HepG2 (cell line): Measurements from ENCODE around the gene CEP250. TPM values are rescaled to one million over a fixed set of nuclear protein-coding genes. Genes with fewer than 3 reads are reported as not detected.

ENCODE experiments used
- ATAC-seq: fragments of 200-7000 bp; cut with Tn5 transposase; 3 replicates; pipeline ENCODE4 v1.9.1; 2020; ENCODE audit warnings: mild to moderate bottlenecking, moderate library complexity
- BruUV-seq: library from RNA; stranded (reverse); fragments of 400-500 nt; replicated peaks from 2 replicates; lab custom pipeline; 2021; lab: Mats Ljungman, UMichigan
- CTCF ChIA-PET: fragments of 300-600 bp; formaldehyde crosslinking; extraction: SDS; loops from one replicate; lab custom pipeline; 2021; ENCODE audit warnings: low total read pairs, inconsistent platforms, low intra/inter-chr PET ratio; lab: Yijun Ruan, JAX
- POLR2A ChIA-PET: fragments of 350-600 bp; sonication (Branson Sonifier 250); formaldehyde crosslinking; loops from one replicate; lab custom pipeline; 2020; ENCODE audit warnings: antibody characterized with exemption, inconsistent platforms; lab: Yijun Ruan, JAX
- DNase-seq: peaks from one replicate; pipeline ENCODE4 v3.0.0-alpha.2; 2015; ENCODE audit warnings: low spot score
- FAIRE-seq: peaks from 3 replicates; lab custom pipeline; 2011; peaks lifted over from hg19 to GRCh38; lab: Jason Lieb, UNC
- H2AFZ ChIP-seq: one replicate; pipeline ENCODE4 v1.6.1; 2011; ENCODE audit warnings: low read length, inconsistent platforms
- H3K27ac ChIP-seq: fragments of 300-600 bp; 3 replicates; pipeline ENCODE4 v1.8.0; 2011; ENCODE audit warnings: mixed run types, mild to moderate bottlenecking, mixed read lengths, low read length, inconsistent platforms; ENCODE audit not compliant: insufficient read depth; ENCODE audit errors: extremely low read length
- H3K27me3 ChIP-seq, 2 experiments: fragments of 200-600 bp in 1 of 2; 2 replicates in 1 of 2; 3 replicates in 1 of 2; pipeline versions ENCODE4 v1.6.0 to v1.8.0; 2011; ENCODE audit warnings: low read length in 2 of 2, mild to moderate bottlenecking in 2 of 2, moderate library complexity in 2 of 2, inconsistent platforms in 1 of 2; ENCODE audit not compliant: insufficient read depth in 2 of 2, control insufficient read depth in 1 of 2
- H3K36me3 ChIP-seq, 2 experiments: fragments of 200-600 bp in 1 of 2; replicated peaks in 1 of 2; 2 replicates in 1 of 2; 3 replicates in 1 of 2; pipeline versions ENCODE4 v1.5.1 to v1.8.0; 2011; ENCODE audit warnings: low read length in 2 of 2, inconsistent platforms in 1 of 2; ENCODE audit not compliant: insufficient read depth in 2 of 2, control insufficient read depth in 1 of 2
- H3K4me1 ChIP-seq: 2 replicates; pipeline ENCODE4 v1.5.1; 2012; ENCODE audit warnings: low read length, inconsistent platforms; ENCODE audit not compliant: insufficient read depth
- H3K4me2 ChIP-seq: 2 replicates; pipeline ENCODE4 v1.6.0; 2011; ENCODE audit warnings: low read depth, low read length, inconsistent platforms
- H3K4me3 ChIP-seq, 3 experiments: fragments of 200-600 bp in 1 of 3; sonication (generic), shearing (Covaris generic) in 1 of 3; replicated peaks in 1 of 3; 2 replicates each; pipeline ENCODE4 v1.5.1; 2011 to 2016; ENCODE audit warnings: low read length in 3 of 3, inconsistent platforms in 2 of 3, low read depth in 2 of 3, mild to moderate bottlenecking in 2 of 3, control low read depth in 1 of 3, mixed read lengths in 1 of 3; ENCODE audit not compliant: insufficient read depth in 1 of 3
- H3K79me2 ChIP-seq: one replicate; pipeline ENCODE4 v1.6.1; 2011; ENCODE audit warnings: low read length, inconsistent platforms; ENCODE audit not compliant: insufficient read depth
- H3K9ac ChIP-seq: 2 replicates; pipeline ENCODE4 v1.6.0; 2011; ENCODE audit warnings: mild to moderate bottlenecking, low read depth, low read length, inconsistent platforms; ENCODE audit not compliant: insufficient read depth
- H3K9me3 ChIP-seq: 2 replicates; pipeline ENCODE4 v1.5.1; 2012; ENCODE audit warnings: mild to moderate bottlenecking, low read length
- H4K20me1 ChIP-seq: 2 replicates; pipeline ENCODE4 v1.6.0; 2011; ENCODE audit warnings: inconsistent platforms, mild to moderate bottlenecking, low read length, moderate library complexity; ENCODE audit not compliant: insufficient read depth
- FOXA1 ChIP-seq, 2 experiments: fragments of 450-650 bp in 1 of 2; sonication (generic) in 1 of 2; formaldehyde crosslinking in 1 of 2; IDR thresholded peaks; 2 replicates each; pipeline versions ENCODE4 v1.4.0 to v1.6.1; 2016 to 2020; ENCODE audit warnings: missing genetic modification reagents in 1 of 2
- GABPA ChIP-seq, 2 experiments: IDR thresholded peaks; 2 replicates each; pipeline ENCODE4 v1.6.1; 2011 to 2016; ENCODE audit warnings: low read depth in 2 of 2, low read length in 1 of 2, missing biosample characterization in 1 of 2, missing genetic modification characterization in 1 of 2
- GLMP ChIP-seq: sonication (generic); formaldehyde crosslinking; IDR thresholded peaks from 2 replicates; pipeline ENCODE4 v1.9.0; 2021; ENCODE audit warnings: missing genetic modification reagents, mild to moderate bottlenecking, borderline replicate concordance
- LCORL ChIP-seq, 2 experiments: fragments of 450-650 bp in 1 of 2; sonication (generic) in 1 of 2; formaldehyde crosslinking in 1 of 2; IDR thresholded peaks; 2 replicates each; pipeline versions ENCODE4 v1.5.0 to v1.6.1; 2017 to 2020; ENCODE audit warnings: antibody characterized with exemption in 1 of 2, missing genetic modification reagents in 1 of 2
- NR2F1 ChIP-seq, 2 experiments: fragments of 450-650 bp in 1 of 2; formaldehyde crosslinking in 1 of 2; IDR thresholded peaks; 2 replicates each; pipeline versions ENCODE4 v1.5.0 to v1.6.1; 2016 to 2020; ENCODE audit warnings: mild to moderate bottlenecking in 1 of 2, missing compliant biosample characterization in 1 of 2, missing genetic modification reagents in 1 of 2, moderate library complexity in 1 of 2
- SCMH1 ChIP-seq: sonication (generic); formaldehyde crosslinking; IDR thresholded peaks from 2 replicates; pipeline ENCODE4 v1.9.0; 2021; ENCODE audit warnings: missing genetic modification reagents, mild to moderate bottlenecking, borderline replicate concordance
- TRIM24 ChIP-seq: sonication (generic); formaldehyde crosslinking; IDR thresholded peaks from 2 replicates; pipeline ENCODE4 v1.8.0; 2022; ENCODE audit warnings: mild to moderate bottlenecking, missing genetic modification reagents
- XRCC5 ChIP-seq: fragments of 200-400 bp; formaldehyde crosslinking; optimal IDR thresholded peaks from 2 replicates; pipeline ENCODE3; 2017; ENCODE audit warnings: mild to moderate bottlenecking, low read length
- ZC3H4 ChIP-seq: sonication (generic); formaldehyde crosslinking; IDR thresholded peaks from 2 replicates; pipeline ENCODE4 v1.4.0; 2020; ENCODE audit warnings: missing genetic modification reagents, borderline replicate concordance
- ZFAT ChIP-seq: sonication (generic); formaldehyde crosslinking; conservative IDR thresholded peaks from 2 replicates; pipeline ENCODE4 v1.8.1; 2023; ENCODE audit warnings: missing genetic modification reagents, inconsistent platforms
- ZMYM4 ChIP-seq: sonication (generic); formaldehyde crosslinking; IDR thresholded peaks from 2 replicates; pipeline ENCODE4 v1.8.1; 2023; ENCODE audit warnings: mild to moderate bottlenecking, missing genetic modification reagents
- ZNF292 ChIP-seq: sonication (generic); formaldehyde crosslinking; IDR thresholded peaks from 2 replicates; pipeline ENCODE4 v1.8.1; 2022; ENCODE audit warnings: mild to moderate bottlenecking, low read depth, missing genetic modification reagents, borderline replicate concordance
- ZSCAN31 ChIP-seq: sonication (generic); formaldehyde crosslinking; IDR thresholded peaks from 2 replicates; pipeline ENCODE4 v1.5.0; 2020; ENCODE audit warnings: low read depth, mild to moderate bottlenecking, missing genetic modification reagents
- WGBS: methylation state at CpG from one replicate; pipeline ENCODE4 v1.1.6; 2017; ENCODE audit warnings: low lambda C conversion rate; 5-methylcytosine and 5-hydroxymethylcytosine counted together
- in situ Hi-C: cut with HindIII; loops from 2 replicates; pipeline ENCODE4 v1.10.0; 2017; ENCODE audit warnings: low pct_unique_long_range_greater_than_20kb; ENCODE audit not compliant: extremely low pct_ligation_motif_present
- intact Hi-C: fragments of 100-400 bp; cut with micrococcal nuclease; formaldehyde crosslinking; loops from one replicate; pipeline ENCODE4 v1.10.0; 2022; ENCODE audit not compliant: unreplicated experiment
- polyA plus RNA-seq, 8 experiments: library from polyadenylated mRNA; depleted of rRNA in 3 of 8; stranded (reverse) in 7 of 8; unstranded in 1 of 8; fragments of >200 nt; fragmentation: Illumina TruSeq in 4 of 8; extraction: Trizol in 4 of 8; gene quantifications; 2 replicates each; pipeline versions ENCODE4 v1.2.1 to v1.2.3, GENCODE V29; 2011 to 2016; ENCODE audit warnings: low read depth in 4 of 8, missing spikeins in 1 of 8, mixed read lengths in 1 of 8; ENCODE audit not compliant: insufficient read depth in 1 of 8
- total RNA-seq, 5 experiments: library from RNA; depleted of rRNA; stranded (reverse); fragments of >200 nt; fragmentation: Illumina TruSeq; extraction: Trizol; gene quantifications; 2 replicates each; pipeline ENCODE4 v1.2.3, GENCODE V29; 2016; ENCODE audit warnings: low read depth in 1 of 5

CEP250 gene
- total and polyA plus RNA-seq, 2 of the 13 experiments (the other 11 are each of a cell fraction or from before 2014, with no cell fraction given): 28.8 to 55.3 TPM

GRCh38 chr20:35551503-35551902, 96.1 kb downstream of the CEP250 start:
- Histone ChIP-seq H3K4me1 (no peaks in the 10 kb centered on the region), H2AFZ (no peak overlapping the region), H4K20me1 (no peaks in the 10 kb centered on the region), H3K4me2 (no peak overlapping the region), H3K9me3 (no peaks in the 10 kb centered on the region), H3K9ac (no peak overlapping the region), H3K79me2 (no peaks in the 10 kb centered on the region), H3K27ac (no peak overlapping the region), H3K36me3 (peaks cover 48 to 87% of the 10 kb centered on the region in 2 experiments), H3K27me3 (no peaks in the 10 kb centered on the region), H3K4me3 (no peak overlapping the region)
- ATAC-seq: no peak
- intact Hi-C loops (no loop called here), in situ Hi-C loops (no loop called here)
- 96% methylated on average over 4 of the region's 4 CpGs for WGBS
- BruUV-seq: no TSS peak
- DNase-seq: no peak
- ChIA-PET POLR2A (interaction anchor here (1.0 to 2.0 kb wide), 2 partner anchors 9 to 68 kb away, joined by 4 to 7 read pairs; partner anchors contain the start of gene ERGIC3), CTCF (no interaction called here)
- TF ChIP-seq ZSCAN31 (CRISPR knock-in tag): no peak
- 0 out of 2 replicates have a peak, but pooled peaks have one; percentile 33 for TF ChIP-seq LCORL (IDR thresholded peaks at IDR 0.05)
- TF ChIP-seq LCORL (CRISPR knock-in tag; IDR thresholded peaks at IDR 0.05): no peak
- TF ChIP-seq ZNF292 (CRISPR knock-in tag): no peak
- no peak for TF ChIP-seq GABPA (IDR thresholded peaks at IDR 0.05; ENCODE audit: low read depth, low read length)
- no peak for TF ChIP-seq GABPA (CRISPR knock-in tag; IDR thresholded peaks at IDR 0.05; ENCODE audit: low read depth)
- TF ChIP-seq ZC3H4 (CRISPR knock-in tag): no peak
- TF ChIP-seq ZMYM4: no peak
- peak; percentile 4; the same call in 1 of the 2 replicates for TF ChIP-seq FOXA1 (IDR thresholded peaks at IDR 0.05)
- no peak for TF ChIP-seq FOXA1 (CRISPR knock-in tag; IDR thresholded peaks at IDR 0.05)
- no peak for TF ChIP-seq GLMP (CRISPR knock-in tag)
- no peak for TF ChIP-seq XRCC5
- TF ChIP-seq ZFAT (CRISPR knock-in tag): no peak
- TF ChIP-seq NR2F1 (CRISPR knock-in tag; IDR thresholded peaks at IDR 0.05): no peak
- no peak for TF ChIP-seq SCMH1 (CRISPR knock-in tag)
- no peak for TF ChIP-seq TRIM24 (CRISPR knock-in tag)
- FAIRE-seq: no peak
